DND-41 (cell line): ENCODE data around the gene GAN.

Experiments
- CTCF ChIP-seq: IDR thresholded peaks from 2 replicates; pipeline ENCODE4 v1.5.1; 2012; ENCODE audit warnings: borderline replicate concordance, low read length, moderate library complexity, mild to moderate bottlenecking; ENCODE audit not compliant: poor library complexity, severe bottlenecking; ENCODE audit errors: extremely low read depth
- EZH2 ChIP-seq: IDR thresholded peaks from 3 replicates; pipeline ENCODE4 v1.6.1; 2012; ENCODE audit warnings: borderline replicate concordance, low read depth, mild to moderate bottlenecking, moderate library complexity, low read length, inconsistent platforms; ENCODE audit not compliant: severe bottlenecking

DNA sequence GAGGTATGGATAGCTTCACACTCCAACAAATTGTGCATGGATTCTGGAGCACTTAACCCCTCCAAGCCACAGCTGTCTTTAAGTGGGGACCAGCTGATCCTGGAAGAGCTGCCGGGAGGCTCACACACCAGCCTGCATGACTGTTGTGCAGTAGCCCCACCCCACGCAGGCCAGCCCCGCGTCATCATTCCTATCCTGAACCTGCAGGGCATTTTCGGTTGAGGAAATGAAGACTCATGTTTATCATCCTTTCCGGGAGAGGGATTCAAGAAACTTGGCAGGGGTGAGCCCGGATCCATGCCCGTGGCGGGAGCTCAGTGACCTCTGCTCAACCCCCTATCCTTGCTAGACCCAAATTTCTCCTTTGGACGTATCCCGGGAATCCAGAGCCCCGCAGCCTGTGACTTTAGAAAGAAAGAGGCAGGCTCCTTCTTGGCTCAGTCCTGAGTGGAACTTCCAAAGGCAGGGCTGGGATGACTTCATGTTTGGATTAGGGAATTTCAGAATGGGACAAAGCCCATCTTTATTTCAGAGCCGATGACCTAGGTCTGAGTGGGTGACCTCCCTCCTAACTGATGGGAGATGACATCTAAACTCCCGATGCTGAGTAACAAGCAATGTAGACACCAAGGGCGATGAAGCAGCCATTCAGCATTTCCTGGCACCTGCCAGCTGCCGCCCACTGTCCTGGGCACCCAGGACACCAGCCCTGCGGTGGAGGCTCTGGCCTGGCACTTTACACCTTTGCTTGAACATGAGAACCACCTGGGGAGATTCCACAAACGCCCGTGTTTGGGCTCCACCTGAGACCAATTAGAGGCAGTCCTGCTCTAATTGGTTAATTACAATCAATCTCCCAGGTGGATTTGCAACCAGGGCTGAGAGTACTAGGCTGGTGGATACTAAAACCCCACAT lies 86.5 kb downstream of the GAN start:
- TF ChIP-seq CTCF (no peak), EZH2 (no peak)
